Lower leg skin (tissue), 4 donors: ENCODE data around the gene LHX3. TPM values are rescaled to one million over a fixed set of nuclear protein-coding genes. Genes with fewer than 3 reads are reported as not detected.

ENCODE experiments used
- DNase-seq, 2 donors: peaks; one replicate each; pipeline ENCODE4 v3.0.0-alpha.2; 2019; ENCODE audit warnings: low spot score in 2 of 2
- H3K4me3 ChIP-seq: fragments of 200-600 bp; sonication (generic); 2 replicates; pipeline ENCODE4 v1.5.1; 2017; ENCODE audit warnings: mild to moderate bottlenecking, low read depth; ENCODE audit not compliant: poor library complexity, severe bottlenecking
- CTCF ChIP-seq, 3 donors: fragments of 450-650 bp; IDR thresholded peaks; one replicate each; pipeline ENCODE4 v1.5.1; 2016; ENCODE audit warnings: antibody characterized with exemption in 3 of 3, mild to moderate bottlenecking in 3 of 3, moderate library complexity in 2 of 3
- POLR2A ChIP-seq, 2 donors: fragments of 450-650 bp; IDR thresholded peaks; one replicate each; pipeline ENCODE4 v1.6.1; 2016 to 2017; ENCODE audit warnings: antibody characterized with exemption in 2 of 2, mild to moderate bottlenecking in 1 of 2, moderate library complexity in 1 of 2
- WGBS, 2 donors: methylation state at CpG; one replicate each; pipeline ENCODE4 v1.1.5; 2018; 5-methylcytosine and 5-hydroxymethylcytosine counted together
- intact Hi-C: fragments of 100-400 bp; cut with DNase I; formaldehyde crosslinking; loops from one replicate; pipeline ENCODE4 v1.15.0; 2023; ENCODE audit warnings: low total_unique reads
- total RNA-seq, 4 donors: library from RNA; depleted of rRNA; stranded (reverse); fragments of >200 nt; gene quantifications; one replicate each; pipeline ENCODE4 v1.1.0, GENCODE V29; 2016

LHX3 gene
- total RNA-seq, 4 donors from 2014 or later: 0.42 TPM; not detected in 3

GRCh38 chr9:136246849-136247550 lies 42.1 kb upstream of the LHX3 start:
- H3K4me3 ChIP-seq: no peak overlapping the region
- intact Hi-C loops: no loop called here
- WGBS, 2 donors: 56 to 57% methylated on average over 26 of the region's 26 CpGs
- TF ChIP-seq POLR2A (IDR thresholded peaks at IDR 0.05) (no peak), CTCF (IDR thresholded peaks at IDR 0.05) (no peak)
- no peak for DNase-seq

- peak within 1 kb of the TSS; percentile 35 for H3K4me3 ChIP-seq
- intact Hi-C loops: no loop called here
- DNase-seq: peak; percentile 60 to 96
- no peak for TF ChIP-seq POLR2A (IDR thresholded peaks at IDR 0.05)
- no peak for TF ChIP-seq CTCF (IDR thresholded peaks at IDR 0.05)
- 0% methylated on average over 13 to 57 of the region's 112 CpGs for WGBS, 2 donors
Observed at GRCh38 chr9:136245219-136246150, 40.6 kb upstream of the LHX3 start, which contains the start of gene QSOX2. QSOX2 (minus strand) TSS chr9:136245812; CDS start chr9:136245803, 9 bp downstream.

- intact Hi-C loops: no loop called here
- H3K4me3 ChIP-seq: peak overlapping the region; percentile 35
- 1 to 2% methylated on average over 6 of the region's 6 CpGs for WGBS, 2 donors
- no peak for DNase-seq
- TF ChIP-seq CTCF (IDR thresholded peaks at IDR 0.05) (no peak), POLR2A (IDR thresholded peaks at IDR 0.05) (no peak)
Observed at GRCh38 chr9:136244969-136245218, 40.0 kb upstream of the LHX3 start.

- H3K4me3 ChIP-seq: no peak overlapping the region
- 34 to 39% methylated on average over 11 of the region's 11 CpGs for WGBS, 2 donors
- no peak for TF ChIP-seq POLR2A (IDR thresholded peaks at IDR 0.05)
- TF ChIP-seq CTCF (IDR thresholded peaks at IDR 0.05): no peak
- intact Hi-C loops: no loop called here
- DNase-seq: no peak
Observed at GRCh38 chr9:136244122-136244968, 39.4 kb upstream of the LHX3 start.

GRCh38 chr9:136243631-136244030 lies 38.7 kb upstream of the LHX3 start:
- DNase-seq: no peak
- 77 to 79% methylated on average over 4 of the region's 4 CpGs for WGBS, 2 donors
- intact Hi-C loops: no loop called here
- TF ChIP-seq POLR2A (IDR thresholded peaks at IDR 0.05) (no peak), CTCF (IDR thresholded peaks at IDR 0.05) (no peak)
- H3K4me3 ChIP-seq: no peak overlapping the region
